ENCODE data around the gene GORASP2.

DNA sequence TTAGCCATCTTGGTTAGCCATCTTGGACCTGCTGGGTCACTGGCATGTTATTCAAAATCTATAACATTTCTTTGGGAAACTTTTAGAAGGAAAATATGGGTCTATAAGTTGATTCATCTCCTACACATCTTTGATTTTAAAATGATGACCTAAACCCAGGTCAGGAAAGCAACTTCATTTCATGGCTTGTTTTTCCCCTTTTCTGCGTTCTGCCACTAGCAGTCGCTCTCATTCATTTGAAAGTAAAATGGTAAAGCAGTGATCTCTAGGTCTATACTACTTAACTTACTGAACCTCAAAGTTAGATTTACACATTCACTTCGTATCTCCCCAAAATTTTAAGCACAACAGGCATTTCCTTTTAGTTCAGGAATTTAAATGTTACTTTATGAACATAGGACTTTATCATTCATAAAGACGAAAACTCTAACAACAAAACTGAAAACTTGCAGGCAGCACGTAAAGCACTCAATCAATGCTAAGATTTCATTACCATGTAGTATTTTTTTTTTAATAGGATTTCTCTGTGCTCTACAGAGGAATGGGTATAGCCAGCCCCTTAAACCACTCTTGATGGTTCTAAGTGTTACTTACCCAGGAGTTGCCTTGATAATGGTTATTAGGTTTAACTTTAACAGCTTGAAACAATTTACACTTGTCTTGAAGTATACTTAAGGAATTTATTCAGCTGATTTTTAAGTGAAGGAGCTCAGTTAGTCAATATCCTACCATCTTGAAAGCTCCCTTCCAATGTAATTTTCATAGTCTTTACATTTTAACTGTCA, 62.5 kb downstream of the GORASP2 start:
- TF ChIP-seq, protein P1, sequence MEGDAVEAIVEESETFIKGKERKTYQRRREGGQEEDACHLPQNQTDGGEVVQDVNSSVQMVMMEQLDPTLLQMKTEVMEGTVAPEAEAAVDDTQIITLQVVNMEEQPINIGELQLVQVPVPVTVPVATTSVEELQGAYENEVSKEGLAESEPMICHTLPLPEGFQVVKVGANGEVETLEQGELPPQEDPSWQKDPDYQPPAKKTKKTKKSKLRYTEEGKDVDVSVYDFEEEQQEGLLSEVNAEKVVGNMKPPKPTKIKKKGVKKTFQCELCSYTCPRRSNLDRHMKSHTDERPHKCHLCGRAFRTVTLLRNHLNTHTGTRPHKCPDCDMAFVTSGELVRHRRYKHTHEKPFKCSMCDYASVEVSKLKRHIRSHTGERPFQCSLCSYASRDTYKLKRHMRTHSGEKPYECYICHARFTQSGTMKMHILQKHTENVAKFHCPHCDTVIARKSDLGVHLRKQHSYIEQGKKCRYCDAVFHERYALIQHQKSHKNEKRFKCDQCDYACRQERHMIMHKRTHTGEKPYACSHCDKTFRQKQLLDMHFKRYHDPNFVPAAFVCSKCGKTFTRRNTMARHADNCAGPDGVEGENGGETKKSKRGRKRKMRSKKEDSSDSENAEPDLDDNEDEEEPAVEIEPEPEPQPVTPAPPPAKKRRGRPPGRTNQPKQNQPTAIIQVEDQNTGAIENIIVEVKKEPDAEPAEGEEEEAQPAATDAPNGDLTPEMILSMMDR (IDR thresholded peaks at IDR 0.05), result no peak
- TF ChIP-seq POLR2A (IDR thresholded peaks at IDR 0.05), result no peak
